Fibroblast of lung (primary cell): ENCODE data around the gene ATF6B.

ENCODE experiments used
- CTCF ChIP-seq, 2 donors: IDR thresholded peaks in 1 of 2; conservative IDR thresholded peaks in 1 of 2; 1 replicate in 1 of 2; 2 replicates in 1 of 2; pipeline ENCODE4 v1.5.1; 2011 to 2012; ENCODE audit warnings: low read length in 2 of 2, control low read depth in 1 of 2, inconsistent platforms in 1 of 2, low read depth in 1 of 2, mild to moderate bottlenecking in 1 of 2
- EZH2 ChIP-seq: IDR thresholded peaks from 2 replicates; pipeline ENCODE4 v1.5.1; 2012; ENCODE audit warnings: low read length, control low read depth, mild to moderate bottlenecking; ENCODE audit errors: missing control alignments

- TF ChIP-seq CTCF (conservative IDR thresholded peaks at IDR 0.05 in 1 of 2, IDR thresholded peaks at IDR 0.05 in 1 of 2; ENCODE audit: low read depth in 1 of 2, low read length in 2 of 2) (no peak), EZH2 (no peak)
Observed at GRCh38 chr6:32069460-32069859, 58.6 kb downstream of the ATF6B start.
